Testis (tissue), 3 donors: ENCODE results near the gene RPL9. TPM values are rescaled to one million over a fixed set of nuclear protein-coding genes. Genes with fewer than 3 reads are reported as not detected.

Source experiments
- DNase-seq: peaks from one replicate; pipeline ENCODE4 v3.0.0-alpha.2; 2019
- H3K27ac ChIP-seq, 2 donors: fragments of 200-600 bp; sonication (generic); one replicate each; pipeline ENCODE4 v1.5.1; 2019
- H3K27me3 ChIP-seq: fragments of 200-600 bp; sonication (generic); one replicate; pipeline ENCODE4 v1.5.1; 2019
- H3K36me3 ChIP-seq: fragments of 200-600 bp; sonication (generic); one replicate; pipeline ENCODE4 v1.5.1; 2017; ENCODE audit warnings: low read depth; ENCODE audit errors: missing control alignments
- H3K4me1 ChIP-seq: fragments of 200-600 bp; sonication (generic); one replicate; pipeline ENCODE4 v1.5.1; 2019
- H3K4me3 ChIP-seq, 2 donors: fragments of 200-600 bp; sonication (generic); one replicate each; pipeline ENCODE4 v1.5.1; 2017 to 2019
- H3K9me3 ChIP-seq: fragments of 200-600 bp; sonication (generic); one replicate; pipeline ENCODE4 v1.5.1; 2017
- CTCF ChIP-seq, 3 experiments: fragments of 450-650 bp in 2 of 3; fragments of 200-600 bp in 1 of 3; sonication (generic) in 1 of 3; IDR thresholded peaks; one replicate each; pipeline ENCODE4 v1.5.1; 2016 to 2019; ENCODE audit warnings: antibody characterized with exemption in 3 of 3, mild to moderate bottlenecking in 2 of 3, moderate library complexity in 1 of 3
- POLR2A ChIP-seq: fragments of 450-650 bp; IDR thresholded peaks from one replicate; pipeline ENCODE4 v1.6.1; 2017; ENCODE audit warnings: antibody characterized with exemption, mild to moderate bottlenecking, moderate library complexity
- WGBS, 2 donors: methylation state at CpG; one replicate each; pipeline ENCODE4 v1.1.5; 2018; 5-methylcytosine and 5-hydroxymethylcytosine counted together
- intact Hi-C: fragments of 100-400 bp; cut with DNase I; formaldehyde crosslinking; loops from one replicate; pipeline ENCODE4 v1.15.1; 2023; ENCODE audit warnings: low total_unique reads
- polyA plus RNA-seq: library from polyadenylated mRNA; stranded (reverse); fragments of 350-450 nt; fragmentation: Illumina TruSeq; extraction: RNeasy Lipid Tissue Mini Kit (QIAGEN cat#74804); gene quantifications from one replicate; pipeline ENCODE4 v1.2.3, GENCODE V29; 2014; ENCODE audit warnings: low read depth, low replicate concordance; ENCODE audit not compliant: insufficient read depth
- total RNA-seq, 2 donors: library from RNA; depleted of rRNA; stranded (reverse); fragments of >200 nt; gene quantifications; one replicate each; pipeline ENCODE4 v1.2.3, GENCODE V29; 2016

RPL9 gene
- total and polyA plus RNA-seq, 3 donors from 2014 or later = 755 to 1,315 (median 1,313) TPM

GRCh38 chr4:39494354-39494753 lies 35.6 kb upstream of the RPL9 start:
- H3K4me3 ChIP-seq = no peak overlapping the region
- H3K9me3 ChIP-seq = no peaks in the 10 kb centered on the region
- no peaks in the 10 kb centered on the region for H3K4me1 ChIP-seq
- no peaks in the 10 kb centered on the region for H3K27me3 ChIP-seq
- no peak for DNase-seq
- intact Hi-C loops = no loop called here
- no peak overlapping the region for H3K27ac ChIP-seq
- TF ChIP-seq CTCF (IDR thresholded peaks at IDR 0.05) (no peak), POLR2A (no peak)
- 91 to 93% methylated on average over 1 of the region's 1 CpG for WGBS, 2 donors
- H3K36me3 ChIP-seq = no peaks in the 10 kb centered on the region

GRCh38 chr4:39490322-39490721 lies 31.6 kb upstream of the RPL9 start:
- Histone ChIP-seq H3K4me3 (no peak overlapping the region), H3K27me3 (no peaks in the 10 kb centered on the region), H3K9me3 (no peaks in the 10 kb centered on the region), H3K36me3 (no peaks in the 10 kb centered on the region), H3K4me1 (no peaks in the 10 kb centered on the region), H3K27ac (no peak overlapping the region)
- no peak for TF ChIP-seq POLR2A
- no peak for DNase-seq
- 89 to 94% methylated on average over 2 of the region's 2 CpGs for WGBS, 2 donors
- intact Hi-C loops = no loop called here

- Histone ChIP-seq H3K36me3 (no peaks in the 10 kb centered on the region), H3K4me1 (no peaks in the 10 kb centered on the region), H3K4me3 (no peak overlapping the region), H3K27me3 (no peaks in the 10 kb centered on the region), H3K27ac (no peak overlapping the region), H3K9me3 (no peaks in the 10 kb centered on the region)
- TF ChIP-seq CTCF (IDR thresholded peaks at IDR 0.05) = no peak
- WGBS, 2 donors = 84% methylated on average over 10 of the region's 10 CpGs
- DNase-seq = no peak
- intact Hi-C loops = no loop called here
These were observed 27.6 kb upstream of the RPL9 start for GRCh38 chr4:39486221-39486804.

- TF ChIP-seq CTCF (IDR thresholded peaks at IDR 0.05) (no peak), POLR2A (no peak)
- Histone ChIP-seq H3K4me3 (no peak overlapping the region), H3K4me1 (no peaks in the 10 kb centered on the region), H3K36me3 (no peaks in the 10 kb centered on the region), H3K9me3 (no peaks in the 10 kb centered on the region), H3K27ac (no peak overlapping the region), H3K27me3 (no peaks in the 10 kb centered on the region)
- intact Hi-C loops = no loop called here
- WGBS, 2 donors = 67 to 69% methylated on average over 4 to 6 of the region's 6 CpGs
- DNase-seq = no peak
These were observed 26.0 kb upstream of the RPL9 start for GRCh38 chr4:39484582-39485272.

- Histone ChIP-seq H3K27me3 (no peaks in the 10 kb centered on the region), H3K4me3 (no peak overlapping the region), H3K27ac (no peak overlapping the region), H3K9me3 (no peaks in the 10 kb centered on the region), H3K4me1 (no peaks in the 10 kb centered on the region), H3K36me3 (no peaks in the 10 kb centered on the region)
- TF ChIP-seq CTCF (IDR thresholded peaks at IDR 0.05) = no peak
- TF ChIP-seq POLR2A = no peak
- intact Hi-C loops = no loop called here
- WGBS, 2 donors = 81 to 83% methylated on average over 21 of the region's 21 CpGs
- DNase-seq = no peak
These were observed 22.4 kb upstream of the RPL9 start for GRCh38 chr4:39480902-39481695.
